Activated CD8-positive, alpha-beta T cell treated with anti-CD3 and anti-CD28 coated beads, Interleukin-2, amount 10 ng/mL, durations not matched to agents 7 days and 5 days (primary cell): ENCODE data around the gene FUNDC2. TPM values are rescaled to one million over a fixed set of nuclear protein-coding genes. Genes with fewer than 3 reads are reported as not detected.

Experiments
- ATAC-seq: fragments of 150-1000 bp; cut with Tn5 transposase; one replicate; pipeline ENCODE4 v1.10.0; 2021; ENCODE audit warnings: moderate library complexity
- CTCF ChIA-PET: fragments of 350-600 bp; sonication (Branson Sonifier 250); formaldehyde crosslinking; loops from one replicate; lab custom pipeline; 2021; ENCODE audit warnings: antibody characterized with exemption; lab: Charles Lee
- POLR2A ChIA-PET: fragments of 350-600 bp; sonication (Branson Sonifier 250); formaldehyde crosslinking; loops from one replicate; lab custom pipeline; 2021; ENCODE audit warnings: antibody characterized with exemption; lab: Charles Lee
- DNase-seq: peaks from one replicate; pipeline ENCODE4 v3.0.0-alpha.2; 2020
- H3K27ac Mint-ChIP-seq: one replicate; pipeline ENCODE4 v1.8.0; 2021; ENCODE audit warnings: mild to moderate bottlenecking, mixed read lengths
- H3K27me3 Mint-ChIP-seq: one replicate; pipeline ENCODE4 v1.8.0; 2021; ENCODE audit warnings: low read depth, mixed read lengths
- H3K36me3 Mint-ChIP-seq: one replicate; pipeline ENCODE4 v1.8.0; 2021; ENCODE audit warnings: low read depth, mixed read lengths
- H3K4me1 Mint-ChIP-seq: one replicate; pipeline ENCODE4 v1.8.0; 2021; ENCODE audit warnings: low read depth, mixed read lengths
- H3K4me3 Mint-ChIP-seq: one replicate; pipeline ENCODE4 v1.8.0; 2021; ENCODE audit warnings: mild to moderate bottlenecking, mixed read lengths
- H3K9me3 Mint-ChIP-seq: one replicate; pipeline ENCODE4 v1.8.0; 2022; ENCODE audit warnings: mixed read lengths; ENCODE audit not compliant: insufficient read depth
- total RNA-seq, 2 experiments: library from RNA; stranded (reverse); gene quantifications; one replicate each; pipeline ENCODE4 v1.2.3, GENCODE V29; 2021

Gene FUNDC2
- 10 to 100 TPM; 49.3 to 51.7 TPM for total RNA-seq

DNA sequence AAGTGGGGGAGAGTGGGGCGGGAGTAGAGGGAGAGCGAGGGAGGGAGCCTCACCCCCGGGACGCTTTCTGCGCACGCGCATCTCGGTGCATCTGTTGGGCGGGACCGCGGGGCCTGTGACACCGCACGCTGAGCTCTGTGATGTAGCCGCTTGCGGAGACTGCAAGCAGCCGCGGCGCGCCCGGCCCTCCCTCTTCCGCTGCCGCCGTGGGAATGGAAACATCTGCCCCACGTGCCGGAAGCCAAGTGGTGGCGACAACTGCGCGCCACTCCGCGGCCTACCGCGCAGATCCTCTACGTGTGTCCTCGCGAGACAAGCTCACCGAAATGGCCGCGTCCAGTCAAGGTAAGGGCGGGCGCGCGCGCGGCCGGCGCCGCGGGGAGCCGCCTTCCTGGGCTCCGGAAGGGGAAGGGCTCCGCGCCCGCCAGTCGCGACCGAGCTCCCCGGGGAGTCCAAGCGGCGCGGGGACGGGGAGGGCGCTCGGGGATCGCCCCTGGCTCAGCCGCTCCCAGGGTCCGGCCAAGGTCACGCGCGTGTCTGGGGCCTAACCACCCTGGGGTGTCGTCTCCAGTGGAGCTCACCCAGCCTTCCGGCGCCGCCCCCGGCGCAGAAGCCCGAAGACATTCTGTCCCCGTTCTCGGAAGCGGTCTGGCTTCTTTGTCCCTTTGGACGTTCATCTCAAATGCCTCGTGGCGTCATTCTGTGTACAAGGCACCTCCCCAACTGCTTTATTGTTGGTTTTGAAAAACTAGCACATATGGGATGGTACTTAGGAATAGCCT lies at the start of gene FUNDC2:
TSS of gene FUNDC2 (plus strand) at position 118 of the 782 bp plus-strand sequence. CDS start at position 213, 95 bp downstream.
- DNase-seq = peak; percentile 95
- Mint-ChIP-seq H3K4me1 (peaks cover 21% of the 10 kb centered on the region), H3K27me3 (peaks cover 10% of the 10 kb centered on the region), H3K4me3 (peak within 1 kb of the TSS; percentile 87), H3K36me3 (peaks cover 2% of the 10 kb centered on the region), H3K27ac (peak within 1 kb of the TSS; percentile 97), H3K9me3 (no peaks in the 10 kb centered on the region)
- CTCF ChIA-PET = interaction anchor here (1.0 to 1.3 kb wide), 4 partner anchors 12 to 32 kb away, joined by 3 to 12 read pairs (median 5); no protein-coding TSS in a partner anchor
- peak; percentile 90 for ATAC-seq
- POLR2A ChIA-PET = interaction anchor here (0.7 to 1.3 kb wide), 6 partner anchors 24 to 237 kb away, joined by 3 to 4 read pairs (median 3); partner anchors contain the start of genes CMC4, MTCP1 and RAB39B

- CTCF ChIA-PET = interaction anchor here (0.7 to 3.9 kb wide), 12 partner anchors 40 to 236 kb away, joined by 3 to 19 read pairs (median 3); partner anchors contain the start of gene VBP1
- DNase-seq (no peak), ATAC-seq (no peak)
- Mint-ChIP-seq H3K4me3 (no peak overlapping the region), H3K4me1 (peaks cover 22% of the 10 kb centered on the region), H3K9me3 (no peaks in the 10 kb centered on the region), H3K27me3 (no peaks in the 10 kb centered on the region), H3K36me3 (peaks cover 3% of the 10 kb centered on the region), H3K27ac (no peak overlapping the region)
- POLR2A ChIA-PET = no interaction called here
These were observed 47.0 kb upstream of the FUNDC2 start for GRCh38 chrX:154979629-154980028.

DNA sequence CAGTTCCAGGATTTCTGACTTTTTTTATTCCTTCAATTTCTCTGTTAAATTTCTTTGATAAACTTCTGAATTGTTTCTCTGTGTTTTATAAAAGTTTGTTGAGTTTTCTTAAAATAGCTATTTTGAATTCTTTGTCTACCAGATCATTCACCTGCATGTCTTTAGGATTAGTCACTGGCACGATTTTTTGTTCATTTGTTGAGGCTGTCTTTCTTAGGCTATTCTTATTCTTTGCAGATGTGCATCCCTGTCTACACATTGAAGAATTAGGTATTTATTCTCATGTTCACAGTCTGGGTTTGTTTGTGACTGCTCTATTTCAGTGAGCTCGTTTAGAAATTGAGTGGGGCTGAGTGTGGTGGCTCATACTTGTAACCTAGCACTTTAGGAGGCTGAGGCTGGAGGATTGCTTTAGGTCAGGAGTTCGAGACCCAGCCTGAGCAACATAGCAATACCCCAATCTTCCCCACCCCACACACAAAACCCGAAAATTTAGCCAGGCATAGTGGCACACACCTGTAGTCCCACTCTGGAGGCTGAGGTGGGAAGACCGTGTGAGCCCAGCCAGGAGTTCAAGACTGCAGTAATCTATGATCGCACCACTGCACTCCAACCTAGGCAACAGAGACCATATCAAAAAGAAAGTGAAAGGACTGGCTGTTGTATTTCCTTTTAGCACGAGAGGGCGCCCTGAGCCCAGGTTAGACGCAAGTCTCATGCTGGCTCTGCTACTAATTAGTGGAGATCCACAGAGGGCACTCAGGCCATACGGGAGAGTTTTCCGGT lies 46.1 kb upstream of the FUNDC2 start:
- H3K9me3 Mint-ChIP-seq = no peaks in the 10 kb centered on the region
- DNase-seq (peak; percentile 85), ATAC-seq (peak; percentile 98)
- peaks cover 3% of the 10 kb centered on the region for H3K36me3 Mint-ChIP-seq
- peak overlapping the region; percentile 79 for H3K4me3 Mint-ChIP-seq
- peaks cover 22% of the 10 kb centered on the region for H3K4me1 Mint-ChIP-seq
- no peaks in the 10 kb centered on the region for H3K27me3 Mint-ChIP-seq
- POLR2A ChIA-PET = no interaction called here
- H3K27ac Mint-ChIP-seq = peak overlapping the region; percentile 90
- CTCF ChIA-PET = interaction anchor here (0.6 to 3.9 kb wide), 13 partner anchors 39 to 235 kb away, joined by 3 to 19 read pairs (median 3); partner anchors contain the start of gene VBP1

- Mint-ChIP-seq H3K27me3 (no peaks in the 10 kb centered on the region), H3K36me3 (peaks cover 3% of the 10 kb centered on the region), H3K9me3 (no peaks in the 10 kb centered on the region), H3K4me1 (peaks cover 22% of the 10 kb centered on the region), H3K4me3 (peak overlapping the region; percentile 79), H3K27ac (peak overlapping the region; percentile 90)
- ChIA-PET CTCF (interaction anchor here (1.2 to 3.9 kb wide), 5 partner anchors 38 to 168 kb away, joined by 3 to 12 read pairs (median 5); no protein-coding TSS in a partner anchor), POLR2A (no interaction called here)
- no peak for ATAC-seq
- no peak for DNase-seq
These were observed 45.6 kb upstream of the FUNDC2 start for GRCh38 chrX:154981116-154981411.

- Mint-ChIP-seq H3K4me3 (no peak overlapping the region), H3K36me3 (no peaks in the 10 kb centered on the region), H3K9me3 (no peaks in the 10 kb centered on the region), H3K27ac (no peak overlapping the region), H3K27me3 (peaks cover 4% of the 10 kb centered on the region), H3K4me1 (no peaks in the 10 kb centered on the region)
- ChIA-PET CTCF (interaction anchor here (0.7 to 4.1 kb wide), 5 partner anchors 69 to 77 kb away, joined by 3 to 18 read pairs (median 11); no protein-coding TSS in a partner anchor), POLR2A (no interaction called here)
- ATAC-seq (no peak), DNase-seq (no peak)
These were observed 39.6 kb upstream of the FUNDC2 start for GRCh38 chrX:154986826-154987575.

- ATAC-seq (no peak), DNase-seq (no peak)
- ChIA-PET CTCF (interaction anchor here (0.7 to 4.1 kb wide), 5 partner anchors 29 to 161 kb away, joined by 3 to 18 read pairs (median 7); no protein-coding TSS in a partner anchor), POLR2A (no interaction called here)
- no peaks in the 10 kb centered on the region for H3K9me3 Mint-ChIP-seq
- H3K4me1 Mint-ChIP-seq = no peaks in the 10 kb centered on the region
- no peak overlapping the region for H3K4me3 Mint-ChIP-seq
- no peak overlapping the region for H3K27ac Mint-ChIP-seq
- H3K27me3 Mint-ChIP-seq = peaks cover 4% of the 10 kb centered on the region
- no peaks in the 10 kb centered on the region for H3K36me3 Mint-ChIP-seq
These were observed 38.7 kb upstream of the FUNDC2 start for GRCh38 chrX:154987940-154988339.

DNA sequence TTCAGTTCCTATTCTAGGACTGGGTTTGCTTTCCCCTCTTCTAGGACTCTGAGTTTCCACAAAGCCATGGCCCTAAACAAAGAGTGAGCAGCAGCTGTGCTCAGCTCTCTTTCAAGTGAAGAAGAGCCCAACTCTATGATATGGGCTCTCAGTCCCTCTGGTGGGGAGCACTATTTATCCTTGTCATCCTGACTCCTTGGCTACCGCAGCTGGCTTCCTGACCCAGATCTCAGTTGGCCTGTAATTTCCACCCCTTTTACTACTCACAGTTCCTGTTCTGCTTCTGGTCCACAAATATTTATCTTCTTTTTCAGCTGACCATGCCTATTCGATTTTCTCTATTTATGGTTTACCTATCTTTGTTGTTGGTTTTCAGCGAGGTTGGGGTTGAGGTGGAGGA lies 37.9 kb upstream of the FUNDC2 start:
- POLR2A ChIA-PET = no interaction called here
- ATAC-seq (no peak), DNase-seq (no peak)
- Mint-ChIP-seq H3K36me3 (no peaks in the 10 kb centered on the region), H3K4me1 (no peaks in the 10 kb centered on the region), H3K4me3 (no peak overlapping the region), H3K9me3 (no peaks in the 10 kb centered on the region), H3K27me3 (peaks cover 4% of the 10 kb centered on the region), H3K27ac (no peak overlapping the region)
- CTCF ChIA-PET = interaction anchor here (1.4 to 4.1 kb wide), 3 partner anchors 68 to 160 kb away, joined by 7 to 18 read pairs (median 11); no protein-coding TSS in a partner anchor

DNA sequence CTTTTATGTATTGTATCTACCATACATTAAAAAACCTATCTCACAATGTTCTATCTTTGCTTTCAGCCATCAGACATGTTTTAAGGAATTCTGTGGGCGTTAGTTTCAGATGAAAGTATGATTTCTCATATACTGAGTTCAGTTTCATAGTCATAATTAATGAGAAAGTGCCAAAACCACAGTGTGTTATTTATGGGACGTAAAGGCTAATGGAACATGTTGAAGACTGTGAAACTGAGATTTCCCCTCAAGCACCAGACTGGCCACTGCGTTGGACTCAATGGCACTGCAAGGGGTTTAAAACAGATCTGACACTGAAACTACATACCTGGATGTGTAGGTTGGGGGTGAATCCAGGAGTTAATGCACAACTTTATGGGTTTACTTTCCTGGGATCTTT lies 36.1 kb upstream of the FUNDC2 start:
- POLR2A ChIA-PET = no interaction called here
- no peak for ATAC-seq

GRCh38 chrX:154991039-154991438 lies 35.6 kb upstream of the FUNDC2 start:
- Mint-ChIP-seq H3K9me3 (no peaks in the 10 kb centered on the region), H3K27me3 (peaks cover 4% of the 10 kb centered on the region), H3K27ac (no peak overlapping the region), H3K36me3 (no peaks in the 10 kb centered on the region), H3K4me1 (no peaks in the 10 kb centered on the region), H3K4me3 (no peak overlapping the region)
- ATAC-seq (no peak), DNase-seq (no peak)
- ChIA-PET CTCF (interaction anchor here (1.0 to 4.1 kb wide), 2 partner anchors 66 to 73 kb away, joined by 4 to 11 read pairs; no protein-coding TSS in a partner anchor), POLR2A (no interaction called here)

More for the DNA sequence above, 36.1 kb upstream of the FUNDC2 start:
- Mint-ChIP-seq H3K27me3 (peaks cover 4% of the 10 kb centered on the region), H3K4me1 (no peaks in the 10 kb centered on the region), H3K36me3 (no peaks in the 10 kb centered on the region), H3K4me3 (no peak overlapping the region), H3K9me3 (no peaks in the 10 kb centered on the region), H3K27ac (no peak overlapping the region)
- no peak for DNase-seq
- CTCF ChIA-PET = interaction anchor here (1.0 to 4.1 kb wide), 2 partner anchors 66 to 73 kb away, joined by 4 to 11 read pairs; no protein-coding TSS in a partner anchor

DNA sequence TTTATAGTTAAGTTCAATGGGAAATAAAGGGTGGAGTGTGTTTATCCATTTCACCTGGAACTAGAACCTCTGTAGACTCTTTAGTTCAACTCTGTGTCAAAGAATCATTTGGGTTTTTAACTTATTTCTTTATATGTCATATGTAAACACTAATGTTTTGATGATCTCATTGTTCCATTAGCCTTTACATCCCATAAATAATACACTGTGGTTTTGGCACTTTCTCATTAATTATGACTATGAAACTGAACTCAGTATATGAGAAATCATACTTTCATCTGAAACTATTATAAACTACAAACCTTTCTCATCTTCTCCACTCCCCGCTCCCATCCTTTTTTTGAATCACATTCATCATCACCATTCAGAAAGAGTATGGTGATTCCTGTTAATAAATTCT lies 35.2 kb upstream of the FUNDC2 start:
- CTCF ChIA-PET = interaction anchor here (4.1 kb wide), 1 partner anchor 74 kb away, joined by 11 read pairs; no protein-coding TSS in a partner anchor
- no peak overlapping the region for H3K27ac Mint-ChIP-seq
- ATAC-seq = no peak
- no peaks in the 10 kb centered on the region for H3K36me3 Mint-ChIP-seq
- H3K4me3 Mint-ChIP-seq = no peak overlapping the region
- DNase-seq = no peak
- peaks cover 4% of the 10 kb centered on the region for H3K27me3 Mint-ChIP-seq
- H3K9me3 Mint-ChIP-seq = no peaks in the 10 kb centered on the region
- no peaks in the 10 kb centered on the region for H3K4me1 Mint-ChIP-seq
- POLR2A ChIA-PET = no interaction called here
